Measurements from ENCODE around the gene TEX50.

- TF ChIP-seq, protein P1, sequence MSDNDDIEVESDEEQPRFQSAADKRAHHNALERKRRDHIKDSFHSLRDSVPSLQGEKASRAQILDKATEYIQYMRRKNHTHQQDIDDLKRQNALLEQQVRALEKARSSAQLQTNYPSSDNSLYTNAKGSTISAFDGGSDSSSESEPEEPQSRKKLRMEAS (IDR thresholded peaks at IDR 0.05) = no peak
- TF ChIP-seq CEBPB (IDR thresholded peaks at IDR 0.05) = no peak
- no peak for TF ChIP-seq TAF1 (IDR thresholded peaks at IDR 0.05; ENCODE audit: low read depth)
- no peak for TF ChIP-seq NFIC (IDR thresholded peaks at IDR 0.05)
- no peak for TF ChIP-seq EP300 (IDR thresholded peaks at IDR 0.05; ENCODE audit: borderline replicate concordance)
These were observed 13.9 kb downstream of the TEX50 start for GRCh38 chr1:173648880-173649605.

Measured in Ishikawa (cell line).